ENCODE measurements around the gene VPS16. TPM values are rescaled to one million over a fixed set of nuclear protein-coding genes. Genes with fewer than 3 reads are reported as not detected.
A peak's percentile ranks its signal among the peaks of the same experiment; 100 is the strongest.

VPS16 gene
- total and polyA plus RNA-seq, 2 donors (not counting 1 experiment from before 2014, with no cell fraction given), result 63.0 to 68.2 TPM

DNA sequence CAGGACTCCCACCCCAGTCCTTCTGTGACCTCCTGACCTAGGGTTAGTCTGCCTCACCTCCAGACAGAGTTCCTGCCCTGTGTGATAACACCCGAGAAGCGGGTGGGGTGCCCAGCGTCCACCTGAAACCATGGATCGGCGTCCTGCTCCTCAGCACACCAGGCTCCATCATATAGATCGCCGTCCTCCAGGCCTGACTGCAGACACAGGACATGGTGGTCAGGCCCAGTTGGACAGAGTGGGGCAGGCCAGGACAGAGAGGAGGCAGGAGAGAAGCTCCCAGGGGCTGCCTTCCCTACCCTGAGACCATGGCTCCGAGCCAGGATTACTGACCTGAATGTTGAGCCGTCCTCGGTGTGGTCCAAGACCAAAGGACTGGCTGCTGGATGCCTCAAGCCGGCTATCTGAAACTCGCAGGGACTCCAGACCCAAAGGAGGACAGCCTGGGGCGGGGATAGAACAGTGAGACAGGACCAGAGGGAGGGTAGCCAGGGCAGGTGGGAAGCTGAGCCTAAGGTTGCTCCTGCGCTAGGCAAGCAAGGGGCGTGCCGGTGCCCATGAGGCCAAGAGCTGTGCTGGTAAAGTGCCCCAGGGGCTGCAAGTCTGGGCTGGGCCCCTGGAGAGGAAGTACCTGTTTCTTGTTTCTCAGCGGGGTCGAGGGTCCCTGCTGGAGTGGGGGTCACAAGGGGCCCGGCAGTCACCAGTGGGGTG lies 42.3 kb upstream of the VPS16 start:
- Histone ChIP-seq H3K36me3 (replicated peaks in 1 of 2; ENCODE audit: control extremely low read depth in 1 of 2, control insufficient read depth in 1 of 2, extremely low read depth in 1 of 2, insufficient read depth in 2 of 2, low read length in 1 of 2) (no peaks in the 10 kb centered on the region), H4K20me1 (ENCODE audit: control insufficient read depth, insufficient read depth, low read length, poor library complexity, severe bottlenecking) (no peaks in the 10 kb centered on the region), H3K27me3 (replicated peaks in 1 of 4; ENCODE audit: control extremely low read depth in 1 of 4, control insufficient read depth in 3 of 4, insufficient read depth in 4 of 4, low read length in 3 of 4) (peaks cover 0 to 48% (median 9%) of the 10 kb centered on the region in 4 experiments), H3K4me1 (ENCODE audit: control insufficient read depth in 2 of 2, insufficient read depth in 2 of 2, low read length in 2 of 2) (peaks cover 22 to 26% of the 10 kb centered on the region in 2 donors), H3K27ac (ENCODE audit: low read length in 2 of 2) (no peak overlapping the region), H3K9me3 (ENCODE audit: control extremely low read depth in 1 of 3, control insufficient read depth in 2 of 3, insufficient read depth in 1 of 3, low read length in 2 of 3) (peaks cover 0 to 15% (median 0%) of the 10 kb centered on the region in 3 donors), H3K79me2 (ENCODE audit: control insufficient read depth, insufficient read depth, low read length) (no peaks in the 10 kb centered on the region), H3K4me3 (ENCODE audit: control extremely low read depth in 1 of 5, extremely low read depth in 1 of 5, insufficient read depth in 1 of 5, low read depth in 2 of 5, low read length in 4 of 5) (no peak overlapping the region), H3K4me2 (replicated peaks; ENCODE audit: low read depth, low read length, poor library complexity, severe bottlenecking) (peak overlapping the region; percentile 75), H2AFZ (ENCODE audit: insufficient read depth, low read depth, low read length, poor library complexity, severe bottlenecking) (no peak overlapping the region), H3K9ac (ENCODE audit: low read length) (no peak overlapping the region)
- H3K4me1 Mint-ChIP-seq, result peaks cover 32% of the 10 kb centered on the region
- H3K27ac Mint-ChIP-seq, result no peak overlapping the region
- DNase-seq (no peak), ATAC-seq (ENCODE audit: low read depth) (no peak)
- peaks cover 50% of the 10 kb centered on the region for H3K27me3 Mint-ChIP-seq
- WGBS (ENCODE audit: insufficient coverage), result 87% methylated on average over 19 of the region's 19 CpGs
- no peaks in the 10 kb centered on the region for H3K9me3 Mint-ChIP-seq (ENCODE audit: insufficient read depth)
- TF ChIP-seq, protein P1, sequence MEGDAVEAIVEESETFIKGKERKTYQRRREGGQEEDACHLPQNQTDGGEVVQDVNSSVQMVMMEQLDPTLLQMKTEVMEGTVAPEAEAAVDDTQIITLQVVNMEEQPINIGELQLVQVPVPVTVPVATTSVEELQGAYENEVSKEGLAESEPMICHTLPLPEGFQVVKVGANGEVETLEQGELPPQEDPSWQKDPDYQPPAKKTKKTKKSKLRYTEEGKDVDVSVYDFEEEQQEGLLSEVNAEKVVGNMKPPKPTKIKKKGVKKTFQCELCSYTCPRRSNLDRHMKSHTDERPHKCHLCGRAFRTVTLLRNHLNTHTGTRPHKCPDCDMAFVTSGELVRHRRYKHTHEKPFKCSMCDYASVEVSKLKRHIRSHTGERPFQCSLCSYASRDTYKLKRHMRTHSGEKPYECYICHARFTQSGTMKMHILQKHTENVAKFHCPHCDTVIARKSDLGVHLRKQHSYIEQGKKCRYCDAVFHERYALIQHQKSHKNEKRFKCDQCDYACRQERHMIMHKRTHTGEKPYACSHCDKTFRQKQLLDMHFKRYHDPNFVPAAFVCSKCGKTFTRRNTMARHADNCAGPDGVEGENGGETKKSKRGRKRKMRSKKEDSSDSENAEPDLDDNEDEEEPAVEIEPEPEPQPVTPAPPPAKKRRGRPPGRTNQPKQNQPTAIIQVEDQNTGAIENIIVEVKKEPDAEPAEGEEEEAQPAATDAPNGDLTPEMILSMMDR (IDR thresholded peaks at IDR 0.05), result no peak
- TF ChIP-seq EZH2 (IDR thresholded peaks at IDR 0.05; ENCODE audit: borderline replicate concordance, insufficient read depth, low read depth, low read length, poor library complexity, severe bottlenecking), result no peak
- intact Hi-C loops (cut with micrococcal nuclease), result no loop called here
- ChIA-PET POLR2A (no interaction called here), CTCF (interaction anchor here (0.9 kb wide), 1 partner anchor 25 kb away, joined by 4 read pairs; no protein-coding TSS in a partner anchor)
- peak overlapping the region; percentile 16 for H3K4me3 Mint-ChIP-seq

DNA sequence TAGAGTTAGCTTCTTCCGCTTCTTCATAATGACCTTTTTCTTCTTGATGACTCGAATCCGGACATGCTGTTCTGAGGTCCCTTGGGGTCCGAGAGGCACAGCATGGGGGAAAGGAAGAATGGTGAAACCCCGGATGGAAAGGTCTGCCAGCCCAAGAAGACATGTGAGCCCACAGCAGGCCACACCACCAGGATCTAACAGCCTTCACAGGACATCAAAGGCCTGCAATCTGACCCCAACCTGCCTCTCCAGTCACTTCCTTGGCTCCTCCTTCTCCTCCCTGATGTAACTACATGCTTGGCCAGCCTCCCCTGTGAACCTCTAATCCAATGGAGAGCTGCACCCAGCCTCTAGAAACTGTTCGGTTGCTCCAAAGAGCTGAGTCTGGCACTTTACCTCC lies 41.7 kb upstream of the VPS16 start:
- H3K4me2 ChIP-seq (replicated peaks; ENCODE audit: low read depth, low read length, poor library complexity, severe bottlenecking), result peak overlapping the region; percentile 75
- WGBS (ENCODE audit: insufficient coverage), result 85% methylated on average over 2 of the region's 6 CpGs
- H3K9ac ChIP-seq (ENCODE audit: low read length), result no peak overlapping the region
- POLR2A ChIA-PET, result no interaction called here
- no peaks in the 10 kb centered on the region for H4K20me1 ChIP-seq (ENCODE audit: control insufficient read depth, insufficient read depth, low read length, poor library complexity, severe bottlenecking)
- H3K36me3 ChIP-seq (replicated peaks in 1 of 2; ENCODE audit: control extremely low read depth in 1 of 2, control insufficient read depth in 1 of 2, extremely low read depth in 1 of 2, insufficient read depth in 2 of 2, low read length in 1 of 2), result no peaks in the 10 kb centered on the region
- H3K27ac Mint-ChIP-seq, result no peak overlapping the region
- no peaks in the 10 kb centered on the region for H3K79me2 ChIP-seq (ENCODE audit: control insufficient read depth, insufficient read depth, low read length)
- no peak for DNase-seq
- no peak for TF ChIP-seq EZH2 (IDR thresholded peaks at IDR 0.05; ENCODE audit: borderline replicate concordance, insufficient read depth, low read depth, low read length, poor library complexity, severe bottlenecking)
- TF ChIP-seq, protein P1 (IDR thresholded peaks at IDR 0.05), result no peak
- peaks cover 32% of the 10 kb centered on the region for H3K4me1 Mint-ChIP-seq
- no peak overlapping the region for H3K27ac ChIP-seq (ENCODE audit: low read length in 2 of 2)
- intact Hi-C loops (cut with micrococcal nuclease), result no loop called here
- H3K4me3 ChIP-seq (ENCODE audit: control extremely low read depth in 1 of 5, extremely low read depth in 1 of 5, insufficient read depth in 1 of 5, low read depth in 2 of 5, low read length in 4 of 5), result no peak overlapping the region
- H3K9me3 ChIP-seq (ENCODE audit: control extremely low read depth in 1 of 3, control insufficient read depth in 2 of 3, insufficient read depth in 1 of 3, low read length in 2 of 3), result peaks cover 0 to 15% (median 0%) of the 10 kb centered on the region in 3 donors
- peaks cover 22 to 26% of the 10 kb centered on the region in 2 donors for H3K4me1 ChIP-seq (ENCODE audit: control insufficient read depth in 2 of 2, insufficient read depth in 2 of 2, low read length in 2 of 2)
- H3K4me3 Mint-ChIP-seq, result peak overlapping the region; percentile 95
- no peaks in the 10 kb centered on the region for H3K9me3 Mint-ChIP-seq (ENCODE audit: insufficient read depth)
- CTCF ChIA-PET, result no interaction called here
- H2AFZ ChIP-seq (ENCODE audit: insufficient read depth, low read depth, low read length, poor library complexity, severe bottlenecking), result no peak overlapping the region
- no peak for ATAC-seq (ENCODE audit: low read depth)
- peaks cover 0 to 48% (median 11%) of the 10 kb centered on the region in 4 experiments for H3K27me3 ChIP-seq (replicated peaks in 1 of 4; ENCODE audit: control extremely low read depth in 1 of 4, control insufficient read depth in 3 of 4, insufficient read depth in 4 of 4, low read length in 3 of 4)
- H3K27me3 Mint-ChIP-seq, result peaks cover 49% of the 10 kb centered on the region
